AG04450 (cell line): Measurements from ENCODE around the gene PSMB11. TPM values are rescaled to one million over a fixed set of nuclear protein-coding genes. Genes with fewer than 3 reads are reported as not detected.

ENCODE experiments used
- CTCF ChIA-PET: fragments of 300-600, 350-600 bp; formaldehyde crosslinking; extraction: SDS; loops from one replicate; lab custom pipeline; 2022; ENCODE audit warnings: antibody characterized with exemption, inconsistent platforms; lab: Charles Lee
- POLR2A ChIA-PET: fragments of 350-600 bp; formaldehyde crosslinking; extraction: SDS; loops from one replicate; lab custom pipeline; 2021; ENCODE audit warnings: antibody characterized with exemption, inconsistent platforms; lab: Yijun Ruan, JAX
- DNase-seq: peaks from one replicate; pipeline ENCODE4 v3.0.0-alpha.2; 2011; ENCODE audit warnings: low read depth, low spot score
- H3K27ac ChIP-seq: one replicate; pipeline ENCODE4 v1.5.1; 2012; ENCODE audit warnings: low read depth, low read length, control low read depth
- H3K27me3 ChIP-seq: one replicate; pipeline ENCODE4 v1.6.0; 2012; ENCODE audit warnings: low read length; ENCODE audit not compliant: control insufficient read depth, insufficient read depth
- H3K4me3 ChIP-seq: 2 replicates; pipeline ENCODE4 v1.5.1; 2011; ENCODE audit warnings: mild to moderate bottlenecking, low read depth, low read length, control low read depth
- H3K9me3 ChIP-seq: 2 replicates; pipeline ENCODE4 v1.5.1; 2012; ENCODE audit warnings: low read length; ENCODE audit not compliant: control insufficient read depth, insufficient read depth
- polyA plus RNA-seq: library from polyadenylated mRNA; depleted of rRNA; stranded (reverse); fragments of >200 nt; gene quantifications from 2 replicates; pipeline ENCODE4 v1.2.3, GENCODE V29; 2011
- TF ChIP-seq, protein P1 (sequence below): IDR thresholded peaks from 2 replicates; pipeline ENCODE4 v1.5.1; 2011; ENCODE audit warnings: low read depth, low read length, control low read depth, inconsistent platforms

Gene PSMB11
- polyA plus RNA-seq, 1 experiment = not detected

DNA sequence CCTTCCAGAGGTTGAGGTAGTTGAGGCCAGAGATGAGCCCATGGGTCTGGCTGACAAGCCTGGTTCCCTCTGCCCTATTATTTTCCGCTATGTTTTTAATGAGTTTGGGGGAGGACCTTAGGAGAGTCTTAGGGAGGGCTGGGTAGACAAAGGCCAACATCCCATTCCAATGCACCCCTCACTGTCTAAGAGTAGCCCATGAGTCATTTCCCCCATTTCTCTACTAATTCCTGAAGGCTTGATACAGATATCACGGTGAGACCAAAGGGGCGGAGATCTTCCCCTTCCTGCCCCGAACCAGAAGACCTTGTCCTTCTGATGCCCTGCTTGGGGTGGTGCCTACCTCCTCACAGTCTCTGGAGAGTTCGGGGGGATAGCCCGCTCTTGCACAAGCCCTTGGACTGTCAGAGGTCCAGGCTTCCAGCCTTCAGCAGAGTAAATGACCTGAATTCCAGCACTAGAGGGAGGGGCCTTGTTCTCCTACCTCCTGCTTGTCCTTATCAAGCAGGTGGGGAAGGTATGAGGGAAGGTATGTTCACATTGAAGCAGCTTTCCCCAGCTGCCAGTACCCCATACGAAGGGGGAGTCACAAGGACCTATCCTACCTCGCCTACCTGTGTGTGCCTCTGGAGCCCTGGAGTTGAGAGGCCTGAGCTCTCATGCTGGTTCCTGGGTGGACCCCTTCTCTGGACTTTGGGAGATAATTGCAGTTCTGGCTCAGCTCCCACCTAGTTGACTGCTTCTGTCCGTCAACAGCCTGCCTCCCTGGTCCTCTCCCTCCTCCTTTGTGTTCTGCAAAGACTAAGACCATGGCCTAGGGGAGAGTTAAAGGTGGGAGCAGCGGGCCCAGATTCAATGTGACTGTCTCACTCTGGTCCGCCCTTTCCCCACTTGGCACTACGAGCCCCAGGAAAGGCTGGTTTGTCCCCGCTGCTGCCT, 3.7 kb downstream of the PSMB11 start:
- no peak overlapping the region for H3K4me3 ChIP-seq
- no peak overlapping the region for H3K27ac ChIP-seq
- POLR2A ChIA-PET = no interaction called here
- no peak for DNase-seq
- CTCF ChIA-PET = interaction anchor here (1.8 to 2.2 kb wide), 2 partner anchors 51 to 59 kb away, joined by 7 to 9 read pairs; no protein-coding TSS in a partner anchor
- no peaks in the 10 kb centered on the region for H3K27me3 ChIP-seq
- TF ChIP-seq, protein P1, sequence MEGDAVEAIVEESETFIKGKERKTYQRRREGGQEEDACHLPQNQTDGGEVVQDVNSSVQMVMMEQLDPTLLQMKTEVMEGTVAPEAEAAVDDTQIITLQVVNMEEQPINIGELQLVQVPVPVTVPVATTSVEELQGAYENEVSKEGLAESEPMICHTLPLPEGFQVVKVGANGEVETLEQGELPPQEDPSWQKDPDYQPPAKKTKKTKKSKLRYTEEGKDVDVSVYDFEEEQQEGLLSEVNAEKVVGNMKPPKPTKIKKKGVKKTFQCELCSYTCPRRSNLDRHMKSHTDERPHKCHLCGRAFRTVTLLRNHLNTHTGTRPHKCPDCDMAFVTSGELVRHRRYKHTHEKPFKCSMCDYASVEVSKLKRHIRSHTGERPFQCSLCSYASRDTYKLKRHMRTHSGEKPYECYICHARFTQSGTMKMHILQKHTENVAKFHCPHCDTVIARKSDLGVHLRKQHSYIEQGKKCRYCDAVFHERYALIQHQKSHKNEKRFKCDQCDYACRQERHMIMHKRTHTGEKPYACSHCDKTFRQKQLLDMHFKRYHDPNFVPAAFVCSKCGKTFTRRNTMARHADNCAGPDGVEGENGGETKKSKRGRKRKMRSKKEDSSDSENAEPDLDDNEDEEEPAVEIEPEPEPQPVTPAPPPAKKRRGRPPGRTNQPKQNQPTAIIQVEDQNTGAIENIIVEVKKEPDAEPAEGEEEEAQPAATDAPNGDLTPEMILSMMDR = no peak
- H3K9me3 ChIP-seq = peaks cover 3% of the 10 kb centered on the region; the same call in 1 of the 2 replicates

DNA sequence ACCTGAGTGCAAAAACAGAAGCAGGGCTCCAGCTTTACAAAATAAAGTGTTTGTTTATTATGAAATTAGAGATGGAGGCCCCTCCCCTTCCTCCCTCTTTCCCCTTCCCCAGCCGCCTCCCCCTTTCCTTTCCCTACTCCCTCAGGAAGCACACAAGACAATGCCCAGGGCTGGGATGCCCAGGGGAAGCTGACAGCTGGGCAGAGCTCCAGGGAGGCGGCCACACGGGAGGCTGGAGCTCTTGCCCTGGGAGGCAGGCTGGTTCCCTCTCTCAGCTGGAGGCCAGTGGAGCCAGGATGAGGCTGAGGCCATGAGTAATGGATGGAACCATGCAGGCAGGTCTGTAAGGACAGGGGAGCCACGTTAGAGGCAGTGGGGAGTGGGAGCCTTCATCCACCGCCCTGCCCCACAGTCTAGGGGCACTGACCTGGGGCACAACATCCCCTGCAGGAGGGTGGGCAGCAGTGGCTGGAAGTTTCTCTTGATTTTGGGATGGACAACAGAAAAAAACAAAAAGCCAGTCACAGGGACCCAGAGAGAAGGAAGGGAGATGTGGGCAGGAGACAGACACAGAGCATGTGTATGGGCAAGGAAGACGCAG, 5.1 kb downstream of the PSMB11 start:
- ChIA-PET CTCF (interaction anchor here (0.7 to 2.2 kb wide), 5 partner anchors 9 to 61 kb away, joined by 3 to 9 read pairs (median 8); no protein-coding TSS in a partner anchor), POLR2A (interaction anchor here (0.8 kb wide), 1 partner anchor 9 kb away, joined by 3 read pairs; no protein-coding TSS in a partner anchor)
- Histone ChIP-seq H3K27ac (no peak overlapping the region), H3K9me3 (peaks cover 3% of the 10 kb centered on the region; the same call in 1 of the 2 replicates), H3K27me3 (no peaks in the 10 kb centered on the region), H3K4me3 (no peak overlapping the region)
- TF ChIP-seq, protein P1 = no peak
- no peak for DNase-seq

DNA sequence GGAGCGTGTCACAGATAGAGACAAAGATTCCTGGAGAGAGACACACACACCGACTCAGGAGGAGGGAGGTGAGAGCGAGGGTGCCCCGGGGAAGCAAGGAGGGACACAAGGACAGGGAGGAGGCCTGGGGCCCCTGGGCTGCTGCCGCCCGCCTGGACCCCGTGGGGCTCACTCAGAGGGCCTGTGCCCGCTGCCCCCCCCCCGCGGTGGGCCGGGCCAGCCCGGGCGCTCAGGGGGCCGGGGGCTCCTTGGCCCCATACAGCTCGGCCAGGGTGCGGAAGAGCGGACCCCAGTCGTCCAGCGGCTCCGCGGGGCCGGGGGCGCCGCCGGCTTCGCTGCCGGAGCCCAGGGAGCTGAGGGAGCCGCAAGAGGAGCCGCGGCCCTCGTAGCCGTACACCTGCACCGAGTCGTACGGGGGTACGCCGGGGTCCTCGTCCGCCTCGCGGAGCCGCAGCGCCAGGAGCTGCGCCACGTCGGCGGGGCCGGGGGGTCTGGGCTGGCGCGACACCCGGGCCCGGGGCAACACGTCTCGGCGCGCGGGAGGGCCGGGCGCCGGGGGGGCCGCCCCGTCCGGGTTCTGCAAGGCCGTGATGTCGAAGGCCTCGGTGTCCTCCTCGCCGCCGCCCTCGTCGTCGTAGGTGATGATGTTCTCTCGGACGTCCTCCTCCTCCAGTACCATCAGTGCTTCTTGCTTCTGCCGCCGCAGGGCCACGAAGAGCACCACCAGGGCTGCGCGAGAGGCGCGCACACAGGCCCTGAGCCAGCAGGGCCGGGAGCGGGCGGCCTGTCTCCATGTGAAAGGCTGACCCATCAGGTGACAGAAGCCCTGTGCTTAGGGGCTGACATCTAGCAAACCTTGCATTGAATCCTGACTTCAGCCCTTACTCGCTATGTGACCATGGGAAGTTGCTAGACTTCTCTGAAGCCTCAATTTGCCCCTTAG, 6.0 kb downstream of the PSMB11 start:
- no peaks in the 10 kb centered on the region for H3K27me3 ChIP-seq
- no peak overlapping the region for H3K27ac ChIP-seq
- TF ChIP-seq, protein P1 = no peak
- no peak overlapping the region for H3K4me3 ChIP-seq
- CTCF ChIA-PET = interaction anchor here (1.2 to 2.2 kb wide), 7 partner anchors 8 to 62 kb away, joined by 4 to 9 read pairs (median 7); partner anchors contain the start of gene CDH24
- peaks cover 3% of the 10 kb centered on the region; the same call in 1 of the 2 replicates for H3K9me3 ChIP-seq
- no peak for DNase-seq
- POLR2A ChIA-PET = no interaction called here

DNA sequence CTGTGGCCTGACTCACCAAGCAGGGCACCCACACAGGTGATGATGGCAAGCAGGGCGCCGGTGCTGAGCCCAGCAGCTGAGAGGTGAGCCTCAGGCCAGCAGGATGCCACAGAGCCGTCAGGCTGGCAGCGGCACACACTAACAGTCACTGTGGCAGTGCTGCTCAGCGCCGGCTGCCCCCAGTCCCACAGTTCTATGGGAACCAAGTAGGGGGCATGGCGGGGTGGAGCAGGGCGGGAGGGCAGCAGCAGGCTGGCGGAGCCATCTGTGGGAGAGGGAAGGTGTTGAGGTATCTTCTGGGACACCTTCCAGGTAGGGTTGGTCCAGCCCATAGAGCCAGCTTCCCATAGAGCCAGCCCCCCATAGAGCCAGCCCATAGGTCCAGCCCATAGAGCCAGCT, 7.0 kb downstream of the PSMB11 start:
- POLR2A ChIA-PET = no interaction called here
- Histone ChIP-seq H3K27ac (no peak overlapping the region), H3K27me3 (no peaks in the 10 kb centered on the region), H3K9me3 (peaks cover 3% of the 10 kb centered on the region; the same call in 1 of the 2 replicates), H3K4me3 (no peak overlapping the region)
- TF ChIP-seq, protein P1 = no peak
- no peak for DNase-seq
- CTCF ChIA-PET = interaction anchor here (0.8 to 2.0 kb wide), 5 partner anchors 9 to 63 kb away, joined by 3 to 7 read pairs (median 4); partner anchors contain the start of gene CDH24
